H9 (cell line): ENCODE measurements around the gene AFF4. TPM values are rescaled to one million over a fixed set of nuclear protein-coding genes. Genes with fewer than 3 reads are reported as not detected.
A peak's percentile ranks its signal among the peaks of the same experiment; 100 is the strongest.

Source experiments
- DNase-seq: peaks from one replicate; pipeline ENCODE4 v3.0.0-alpha.2; 2017
- H2AFZ ChIP-seq: one replicate; pipeline ENCODE4 v1.6.1; 2013; ENCODE audit warnings: mild to moderate bottlenecking, low read length, control low read depth, moderate library complexity
- H2AK5ac ChIP-seq: 2 replicates; pipeline ENCODE4 v1.6.1; 2013; ENCODE audit warnings: low read length, control low read depth, mixed read lengths; ENCODE audit not compliant: insufficient read length
- H2BK120ac ChIP-seq: one replicate; pipeline ENCODE4 v1.6.1; 2013; ENCODE audit warnings: low read depth, mild to moderate bottlenecking, low read length, control low read depth, inconsistent platforms; ENCODE audit not compliant: poor library complexity, severe bottlenecking
- H2BK12ac ChIP-seq: 2 replicates; pipeline ENCODE4 v1.6.1; 2013; ENCODE audit warnings: low read length, control low read depth, mixed read lengths, low read depth; ENCODE audit not compliant: insufficient read length
- H2BK15ac ChIP-seq: 2 replicates; pipeline ENCODE4 v1.6.1; 2013; ENCODE audit warnings: low read depth, low read length, control low read depth
- H2BK20ac ChIP-seq: one replicate; pipeline ENCODE4 v1.6.1; 2013; ENCODE audit warnings: low read depth, mild to moderate bottlenecking, low read length, control low read depth, inconsistent platforms; ENCODE audit not compliant: poor library complexity, severe bottlenecking
- H2BK5ac ChIP-seq: 2 replicates; pipeline ENCODE4 v1.6.1; 2013; ENCODE audit warnings: low read length, control low read depth, mixed read lengths; ENCODE audit not compliant: insufficient read length
- H3K14ac ChIP-seq: 2 replicates; pipeline ENCODE4 v1.6.1; 2013; ENCODE audit warnings: low read length, control low read depth; ENCODE audit not compliant: insufficient read depth
- H3K18ac ChIP-seq: 2 replicates; pipeline ENCODE4 v1.6.1; 2013; ENCODE audit warnings: low read depth, mild to moderate bottlenecking, mixed read lengths, low read length, control low read depth; ENCODE audit not compliant: insufficient read length
- H3K23ac ChIP-seq: 2 replicates; pipeline ENCODE4 v1.6.1; 2013; ENCODE audit warnings: low read length, control low read depth, mixed read lengths, low read depth; ENCODE audit not compliant: insufficient read length
- H3K23me2 ChIP-seq: 2 replicates; pipeline ENCODE4 v1.6.1; 2013; ENCODE audit warnings: low read depth, mild to moderate bottlenecking, mixed read lengths, low read length, control low read depth; ENCODE audit not compliant: insufficient read length, poor library complexity, severe bottlenecking
- H3K27ac ChIP-seq: 2 replicates; pipeline ENCODE4 v1.5.1; 2013; ENCODE audit warnings: low read length, control low read depth, mixed read lengths, low read depth; ENCODE audit not compliant: insufficient read length
- H3K27me3 ChIP-seq: 2 replicates; pipeline ENCODE4 v1.6.1; 2013; ENCODE audit warnings: low read length, control low read depth, inconsistent platforms; ENCODE audit not compliant: insufficient read depth
- H3K4ac ChIP-seq: 2 replicates; pipeline ENCODE4 v1.6.1; 2013; ENCODE audit warnings: low read depth, mild to moderate bottlenecking, control low read depth, inconsistent platforms, low read length, moderate library complexity
- H3K4me1 ChIP-seq: 2 replicates; pipeline ENCODE4 v1.6.1; 2013; ENCODE audit warnings: low read length, control low read depth, inconsistent platforms; ENCODE audit not compliant: insufficient read depth
- H3K4me2 ChIP-seq: 2 replicates; pipeline ENCODE4 v1.6.1; 2013; ENCODE audit warnings: low read length, control low read depth, mixed read lengths; ENCODE audit not compliant: insufficient read length, insufficient read depth
- H3K56ac ChIP-seq: 2 replicates; pipeline ENCODE4 v1.6.1; 2013; ENCODE audit warnings: low read depth, mild to moderate bottlenecking, mixed read lengths, low read length, control low read depth; ENCODE audit not compliant: insufficient read length
- H3K79me1 ChIP-seq: 2 replicates; pipeline ENCODE4 v1.6.1; 2013; ENCODE audit warnings: low read depth, mild to moderate bottlenecking, moderate library complexity, low read length, control low read depth, inconsistent platforms; ENCODE audit not compliant: insufficient read depth, poor library complexity, severe bottlenecking
- H3K79me2 ChIP-seq: 2 replicates; pipeline ENCODE4 v1.6.1; 2013; ENCODE audit warnings: low read length, control low read depth, inconsistent platforms; ENCODE audit not compliant: insufficient read depth
- H3K9ac ChIP-seq: 2 replicates; pipeline ENCODE4 v1.6.1; 2013; ENCODE audit warnings: low read length, control low read depth, mixed read lengths; ENCODE audit not compliant: insufficient read length; ENCODE audit errors: extremely low read depth
- H3K9me3 ChIP-seq: one replicate; pipeline ENCODE4 v1.6.1; 2013; ENCODE audit warnings: low read depth, low read length, inconsistent platforms; ENCODE audit not compliant: control insufficient read depth
- H3T11ph ChIP-seq: one replicate; pipeline ENCODE4 v1.6.1; 2013; ENCODE audit warnings: mild to moderate bottlenecking, low read length, control low read depth, inconsistent platforms
- H4K20me1 ChIP-seq: one replicate; pipeline ENCODE4 v1.6.1; 2013; ENCODE audit not compliant: control insufficient read depth, insufficient read length, insufficient read depth
- H4K5ac ChIP-seq: 2 replicates; pipeline ENCODE4 v1.6.1; 2013; ENCODE audit warnings: low read depth, mild to moderate bottlenecking, mixed read lengths, low read length, control low read depth; ENCODE audit not compliant: insufficient read length
- H4K8ac ChIP-seq: replicated peaks from 2 replicates; pipeline ENCODE4 v1.6.1; 2013; ENCODE audit warnings: low read length, control low read depth, mixed read lengths, low read depth; ENCODE audit not compliant: insufficient read length
- H4K91ac ChIP-seq: 2 replicates; pipeline ENCODE4 v1.6.1; 2013; ENCODE audit warnings: low read depth, mild to moderate bottlenecking, moderate library complexity, mixed read lengths, low read length, control low read depth; ENCODE audit not compliant: insufficient read length
- H3K27ac Mint-ChIP-seq, 3 experiments: 2 replicates in 2 of 3; 3 replicates in 1 of 3; pipeline ENCODE4 v1.8.0; 2020 to 2021; ENCODE audit warnings: mixed read lengths in 3 of 3, mild to moderate bottlenecking in 1 of 3, moderate library complexity in 1 of 3
- H3K27me3 Mint-ChIP-seq: 2 replicates; pipeline ENCODE4 v1.8.0; 2021; ENCODE audit warnings: low read depth, mild to moderate bottlenecking, moderate library complexity, mixed read lengths
- H3K36me3 Mint-ChIP-seq, 3 experiments: 2 replicates in 2 of 3; 3 replicates in 1 of 3; pipeline ENCODE4 v1.8.0; 2020 to 2021; ENCODE audit warnings: low read depth in 3 of 3, mixed read lengths in 3 of 3; ENCODE audit not compliant: insufficient read depth in 1 of 3
- H3K4me1 Mint-ChIP-seq, 2 experiments: 2 replicates each; pipeline ENCODE4 v1.8.0; 2020; ENCODE audit warnings: mixed read lengths in 2 of 2
- H3K4me3 Mint-ChIP-seq, 2 experiments: 2 replicates in 1 of 2; 3 replicates in 1 of 2; pipeline ENCODE4 v1.8.0; 2020 to 2021; ENCODE audit warnings: mild to moderate bottlenecking in 2 of 2, mixed read lengths in 2 of 2, moderate library complexity in 1 of 2
- H3K9me3 Mint-ChIP-seq, 2 experiments: 2 replicates in 1 of 2; 3 replicates in 1 of 2; pipeline ENCODE4 v1.8.0; 2020; ENCODE audit warnings: mild to moderate bottlenecking in 2 of 2, mixed read lengths in 2 of 2, moderate library complexity in 1 of 2
- WGBS: extraction: QIAGEN DNeasy Blood & Tissue Kit; methylation state at CpG from one replicate; pipeline ENCODE4 v1.1.7; 2013; ENCODE audit warnings: missing lambda C conversion rate, low lambda C conversion rate, mixed read lengths; ENCODE audit not compliant: insufficient read length; ENCODE audit errors: extremely low coverage; 5-methylcytosine and 5-hydroxymethylcytosine counted together
- total RNA-seq: library from RNA; stranded (reverse); gene quantifications from 2 replicates; pipeline ENCODE4 v1.2.1, GENCODE V29; 2021
- TF ChIP-seq, protein P1 (sequence below): fragments of 200-600 bp; sonication (generic); conservative IDR thresholded peaks from 3 replicates; pipeline ENCODE4 v1.8.0; 2021; ENCODE audit warnings: antibody characterized with exemption, mild to moderate bottlenecking

AFF4 gene
- total RNA-seq, 1 experiment from 2014 or later = 73.2 TPM

DNA sequence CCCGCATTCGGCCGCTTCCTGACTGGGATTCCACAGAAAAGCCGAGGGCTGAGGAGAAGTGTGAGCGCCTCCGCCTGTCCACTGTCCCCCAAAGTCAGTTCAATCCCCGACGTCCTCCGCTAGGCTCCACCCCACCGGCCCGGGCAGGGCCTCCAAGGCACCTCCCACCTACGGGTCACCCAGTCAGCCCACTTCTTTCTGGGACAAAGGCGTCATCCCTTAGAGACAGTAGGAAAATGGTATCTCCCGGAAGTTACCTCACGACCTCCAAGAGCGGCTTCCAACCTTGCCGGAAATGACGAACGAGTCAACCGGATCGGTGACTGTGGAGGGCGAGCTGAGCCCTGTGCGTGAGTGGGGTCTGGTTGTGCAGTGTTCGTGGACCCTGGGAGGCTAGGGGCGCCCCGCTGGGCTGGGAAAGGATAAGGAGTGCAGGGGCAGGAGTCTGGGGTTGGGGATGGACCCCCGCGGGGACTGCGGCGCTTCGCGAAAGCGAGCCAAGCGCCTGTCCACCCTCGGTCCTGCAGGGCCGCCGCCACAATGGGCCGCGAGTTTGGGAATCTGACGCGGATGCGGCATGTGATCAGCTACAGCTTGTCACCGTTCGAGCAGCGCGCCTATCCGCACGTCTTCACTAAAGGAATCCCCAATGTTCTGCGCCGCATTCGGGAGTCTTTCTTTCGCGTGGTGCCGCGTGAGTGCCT lies 96.9 kb downstream of the AFF4 start, which contains the start of the genes GDF9 and UQCRQ:
TSS of gene GDF9 (minus strand) at position 128 of the 704 bp plus-strand sequence. CDS start 1,936 bp downstream, outside the sequence.
TSS of gene UQCRQ (plus strand) at position 301 of the 704 bp plus-strand sequence. CDS start at position 541, 240 bp downstream.
- Histone ChIP-seq H2BK12ac (no peak within 1 kb of the TSS), H2BK20ac (no peak within 1 kb of the TSS), H3K79me1 (no peaks in the 10 kb centered on the region), H3K4me2 (peak within 1 kb of the TSS; percentile 94), H3K14ac (peak within 1 kb of the TSS; percentile 77), H4K91ac (no peak within 1 kb of the TSS), H2BK120ac (no peak within 1 kb of the TSS), H2AK5ac (no peak within 1 kb of the TSS), H2BK15ac (no peak within 1 kb of the TSS), H4K20me1 (no peaks in the 10 kb centered on the region), H2BK5ac (no peak within 1 kb of the TSS), H3K4me1 (peaks cover 5% of the 10 kb centered on the region; the same call in 1 of the 2 replicates), H3K27me3 (no peaks in the 10 kb centered on the region), H4K5ac (no peak within 1 kb of the TSS), H3K18ac (peak within 1 kb of the TSS; percentile 53), H3K23ac (no peak within 1 kb of the TSS), H2AFZ (no peak within 1 kb of the TSS), H3K27ac (no peak within 1 kb of the TSS), H3K9me3 (no peaks in the 10 kb centered on the region), H4K8ac (no peak within 1 kb of the TSS), H3K79me2 (peaks cover 3% of the 10 kb centered on the region; the same call in 1 of the 2 replicates), H3T11ph (no peak within 1 kb of the TSS), H3K4ac (no peak within 1 kb of the TSS), H3K56ac (no peak within 1 kb of the TSS), H3K9ac (peak within 1 kb of the TSS; percentile 84), H3K23me2 (peaks cover 9% of the 10 kb centered on the region)
- peak within 1 kb of the TSS; percentile 100 for H3K27ac Mint-ChIP-seq
- peak; percentile 99 for DNase-seq
- H3K27me3 Mint-ChIP-seq = peaks cover 2% of the 10 kb centered on the region; the same call in 1 of the 2 replicates
- peak within 1 kb of the TSS; percentile 99 for H3K4me3 Mint-ChIP-seq
- H3K4me1 Mint-ChIP-seq = peaks cover 27 to 30% of the 10 kb centered on the region in 2 experiments
- WGBS = no CpG with 5 or more reads among the region's 55 CpGs
- peaks cover 0 to 4% of the 10 kb centered on the region in 2 experiments; a peak in 1 of 5 replicates for H3K9me3 Mint-ChIP-seq
- TF ChIP-seq, protein P1, sequence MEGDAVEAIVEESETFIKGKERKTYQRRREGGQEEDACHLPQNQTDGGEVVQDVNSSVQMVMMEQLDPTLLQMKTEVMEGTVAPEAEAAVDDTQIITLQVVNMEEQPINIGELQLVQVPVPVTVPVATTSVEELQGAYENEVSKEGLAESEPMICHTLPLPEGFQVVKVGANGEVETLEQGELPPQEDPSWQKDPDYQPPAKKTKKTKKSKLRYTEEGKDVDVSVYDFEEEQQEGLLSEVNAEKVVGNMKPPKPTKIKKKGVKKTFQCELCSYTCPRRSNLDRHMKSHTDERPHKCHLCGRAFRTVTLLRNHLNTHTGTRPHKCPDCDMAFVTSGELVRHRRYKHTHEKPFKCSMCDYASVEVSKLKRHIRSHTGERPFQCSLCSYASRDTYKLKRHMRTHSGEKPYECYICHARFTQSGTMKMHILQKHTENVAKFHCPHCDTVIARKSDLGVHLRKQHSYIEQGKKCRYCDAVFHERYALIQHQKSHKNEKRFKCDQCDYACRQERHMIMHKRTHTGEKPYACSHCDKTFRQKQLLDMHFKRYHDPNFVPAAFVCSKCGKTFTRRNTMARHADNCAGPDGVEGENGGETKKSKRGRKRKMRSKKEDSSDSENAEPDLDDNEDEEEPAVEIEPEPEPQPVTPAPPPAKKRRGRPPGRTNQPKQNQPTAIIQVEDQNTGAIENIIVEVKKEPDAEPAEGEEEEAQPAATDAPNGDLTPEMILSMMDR = peak; percentile 49; the same call in 2 of the 3 replicates
- H3K36me3 Mint-ChIP-seq = peaks cover 15 to 33% (median 24%) of the 10 kb centered on the region in 3 experiments
